Right atrium auricular region (tissue), 2 donors: Measurements from ENCODE around the gene UHMK1. TPM values are rescaled to one million over a fixed set of nuclear protein-coding genes. Genes with fewer than 3 reads are reported as not detected.

Experiments used
- DNase-seq: peaks from one replicate; pipeline ENCODE4 v3.0.0-alpha.2; 2019; ENCODE audit warnings: low spot score
- H3K27ac ChIP-seq, 2 donors: fragments of 200-600 bp; sonication (generic); 1 replicate in 1 of 2; 2 replicates in 1 of 2; pipeline ENCODE4 v1.5.1; 2016 to 2019
- H3K27me3 ChIP-seq, 2 donors: fragments of 200-600 bp; sonication (generic); one replicate each; pipeline versions ENCODE4 v1.5.1 to v1.6.0; 2017 to 2019
- H3K36me3 ChIP-seq: fragments of 200-600 bp; sonication (generic); one replicate; pipeline ENCODE4 v1.5.1; 2016
- H3K4me1 ChIP-seq, 2 donors: fragments of 200-600 bp; sonication (generic); one replicate each; pipeline versions ENCODE4 v1.5.1 to v1.6.0; 2017 to 2019
- H3K4me3 ChIP-seq, 2 donors: fragments of 200-600 bp; sonication (generic); 1 replicate in 1 of 2; 2 replicates in 1 of 2; pipeline ENCODE4 v1.5.1; 2017 to 2019; ENCODE audit warnings: mild to moderate bottlenecking in 1 of 2, moderate library complexity in 1 of 2
- H3K9me3 ChIP-seq, 2 donors: fragments of 200-600 bp; sonication (generic); one replicate each; pipeline ENCODE4 v1.5.1; 2019
- total RNA-seq, 2 donors: library from RNA; depleted of rRNA; stranded (reverse); fragments of >200 nt; gene quantifications; one replicate each; pipeline ENCODE4 v1.1.0, GENCODE V29; 2016
- TF ChIP-seq, protein P1 (sequence below), 2 donors: fragments of 200-600 bp; sonication (generic); IDR thresholded peaks; one replicate each; pipeline ENCODE4 v1.5.1; 2019; ENCODE audit warnings: antibody characterized with exemption in 2 of 2

Gene UHMK1
- total RNA-seq, 2 donors from 2014 or later, result 24.3 to 28.6 TPM

DNA sequence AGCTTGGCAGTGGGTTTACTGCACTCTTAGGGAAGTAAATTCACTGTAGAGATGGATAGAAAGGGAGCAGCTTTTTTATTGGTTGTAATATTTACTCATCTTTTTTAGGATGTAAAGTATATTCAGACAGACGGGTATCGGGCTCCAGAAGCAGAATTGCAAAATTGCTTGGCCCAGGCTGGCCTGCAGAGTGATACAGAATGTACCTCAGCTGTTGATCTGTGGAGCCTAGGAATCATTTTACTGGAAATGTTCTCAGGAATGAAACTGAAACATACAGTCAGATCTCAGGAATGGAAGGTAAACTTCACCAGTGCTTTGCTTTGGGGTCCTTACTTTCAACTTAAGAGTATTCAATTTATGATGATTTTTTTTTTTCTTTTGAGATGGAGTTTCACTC, 3.2 kb downstream of the UHMK1 start:
- no peak for DNase-seq
- no peak overlapping the region for H3K4me3 ChIP-seq

DNA sequence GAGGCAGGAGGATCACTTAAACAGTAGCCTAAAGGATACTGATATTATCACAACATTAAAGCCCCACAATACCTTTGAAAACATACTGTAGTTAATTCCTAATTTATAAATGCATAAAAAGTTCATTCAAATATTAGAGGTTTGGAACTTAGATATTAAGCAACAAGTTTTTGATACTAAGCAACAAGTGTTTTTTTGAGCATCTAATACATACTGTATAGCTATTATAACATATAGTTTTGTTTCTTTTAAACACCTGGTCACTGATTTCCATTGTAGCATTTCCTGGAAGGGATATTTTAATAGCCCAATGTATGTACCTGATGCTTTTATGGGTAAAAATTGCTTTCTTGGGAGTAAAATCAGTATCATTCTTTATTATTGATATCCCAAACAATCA, 4.5 kb downstream of the UHMK1 start:
- Histone ChIP-seq H3K27ac (no peak overlapping the region), H3K4me3 (no peak overlapping the region), H3K9me3 (no peaks in the 10 kb centered on the region), H3K27me3 (no peaks in the 10 kb centered on the region), H3K36me3 (peaks cover 62% of the 10 kb centered on the region), H3K4me1 (peaks cover 0 to 22% of the 10 kb centered on the region in 2 donors)
- TF ChIP-seq, protein P1, sequence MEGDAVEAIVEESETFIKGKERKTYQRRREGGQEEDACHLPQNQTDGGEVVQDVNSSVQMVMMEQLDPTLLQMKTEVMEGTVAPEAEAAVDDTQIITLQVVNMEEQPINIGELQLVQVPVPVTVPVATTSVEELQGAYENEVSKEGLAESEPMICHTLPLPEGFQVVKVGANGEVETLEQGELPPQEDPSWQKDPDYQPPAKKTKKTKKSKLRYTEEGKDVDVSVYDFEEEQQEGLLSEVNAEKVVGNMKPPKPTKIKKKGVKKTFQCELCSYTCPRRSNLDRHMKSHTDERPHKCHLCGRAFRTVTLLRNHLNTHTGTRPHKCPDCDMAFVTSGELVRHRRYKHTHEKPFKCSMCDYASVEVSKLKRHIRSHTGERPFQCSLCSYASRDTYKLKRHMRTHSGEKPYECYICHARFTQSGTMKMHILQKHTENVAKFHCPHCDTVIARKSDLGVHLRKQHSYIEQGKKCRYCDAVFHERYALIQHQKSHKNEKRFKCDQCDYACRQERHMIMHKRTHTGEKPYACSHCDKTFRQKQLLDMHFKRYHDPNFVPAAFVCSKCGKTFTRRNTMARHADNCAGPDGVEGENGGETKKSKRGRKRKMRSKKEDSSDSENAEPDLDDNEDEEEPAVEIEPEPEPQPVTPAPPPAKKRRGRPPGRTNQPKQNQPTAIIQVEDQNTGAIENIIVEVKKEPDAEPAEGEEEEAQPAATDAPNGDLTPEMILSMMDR (IDR thresholded peaks at IDR 0.05), result no peak
- no peak for DNase-seq

More for the DNA sequence above, 3.2 kb downstream of the UHMK1 start:
- TF ChIP-seq, protein P1 (IDR thresholded peaks at IDR 0.05), result no peak
- Histone ChIP-seq H3K27ac (no peak overlapping the region), H3K9me3 (no peaks in the 10 kb centered on the region), H3K36me3 (peaks cover 58% of the 10 kb centered on the region), H3K4me1 (peaks cover 0 to 23% of the 10 kb centered on the region in 2 donors), H3K27me3 (no peaks in the 10 kb centered on the region)

DNA sequence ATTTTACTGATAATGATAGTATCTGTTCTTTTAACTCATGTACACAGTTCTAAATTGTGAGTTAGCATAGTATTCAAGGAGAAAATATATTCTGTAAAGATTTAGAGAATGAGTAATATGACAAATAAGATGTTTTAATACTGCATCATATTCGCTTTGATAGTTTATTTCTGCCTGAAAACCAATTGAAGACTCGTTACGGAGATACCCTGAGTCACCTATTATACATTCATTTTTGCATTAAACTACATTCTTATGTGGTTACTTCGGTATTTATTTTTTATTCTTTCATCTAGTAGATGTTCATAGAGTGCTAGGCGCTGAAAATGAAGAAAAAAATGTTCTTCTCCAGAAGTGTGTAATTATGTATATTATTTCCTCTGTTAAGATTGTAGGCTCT, 5.3 kb downstream of the UHMK1 start:
- no peak overlapping the region for H3K27ac ChIP-seq
- H3K27me3 ChIP-seq, result no peaks in the 10 kb centered on the region
- no peak overlapping the region for H3K4me3 ChIP-seq
- H3K36me3 ChIP-seq, result peaks cover 62% of the 10 kb centered on the region
- H3K4me1 ChIP-seq, result peaks cover 0 to 20% of the 10 kb centered on the region in 2 donors
- TF ChIP-seq, protein P1 (IDR thresholded peaks at IDR 0.05), result no peak
- no peak for DNase-seq
- H3K9me3 ChIP-seq, result no peaks in the 10 kb centered on the region

GRCh38 chr1:162527314-162527713, 29.7 kb downstream of the UHMK1 start:
- no peaks in the 10 kb centered on the region for H3K9me3 ChIP-seq
- no peaks in the 10 kb centered on the region for H3K4me1 ChIP-seq
- no peak overlapping the region for H3K27ac ChIP-seq
- no peak overlapping the region for H3K4me3 ChIP-seq
- TF ChIP-seq, protein P1 (IDR thresholded peaks at IDR 0.05), result no peak
- no peaks in the 10 kb centered on the region for H3K27me3 ChIP-seq
- DNase-seq, result no peak
- peaks cover 16% of the 10 kb centered on the region for H3K36me3 ChIP-seq

GRCh38 chr1:162530307-162530987, 32.8 kb downstream of the UHMK1 start:
- Histone ChIP-seq H3K36me3 (no peaks in the 10 kb centered on the region), H3K4me1 (no peaks in the 10 kb centered on the region), H3K9me3 (no peaks in the 10 kb centered on the region), H3K27me3 (no peaks in the 10 kb centered on the region), H3K4me3 (no peak overlapping the region), H3K27ac (no peak overlapping the region)
- TF ChIP-seq, protein P1 (IDR thresholded peaks at IDR 0.05), result no peak
- DNase-seq, result no peak

- TF ChIP-seq, protein P1 (IDR thresholded peaks at IDR 0.05), result no peak
- no peak for DNase-seq
- no peaks in the 10 kb centered on the region for H3K27me3 ChIP-seq
- no peaks in the 10 kb centered on the region for H3K4me1 ChIP-seq
- no peaks in the 10 kb centered on the region for H3K36me3 ChIP-seq
- no peak overlapping the region for H3K27ac ChIP-seq
- H3K4me3 ChIP-seq, result no peak overlapping the region
- no peaks in the 10 kb centered on the region for H3K9me3 ChIP-seq
Measured at GRCh38 chr1:162530988-162531319, 33.3 kb downstream of the UHMK1 start.
